Stimulated activated CD4-positive, alpha-beta T cell treated with anti-CD3 and anti-CD28 coated beads, Interleukin-12 subunit alpha, Interleukin-12 subunit beta, amount 100 ng/mL, for 48 hours (primary cell): ENCODE data around the gene PARVB.

Experiments
- DNase-seq, 3 donors: peaks; one replicate each; pipeline ENCODE4 v3.0.0-alpha.2; 2020; ENCODE audit warnings: low read depth in 2 of 3, low spot score in 1 of 3

The PARVB gene

DNA sequence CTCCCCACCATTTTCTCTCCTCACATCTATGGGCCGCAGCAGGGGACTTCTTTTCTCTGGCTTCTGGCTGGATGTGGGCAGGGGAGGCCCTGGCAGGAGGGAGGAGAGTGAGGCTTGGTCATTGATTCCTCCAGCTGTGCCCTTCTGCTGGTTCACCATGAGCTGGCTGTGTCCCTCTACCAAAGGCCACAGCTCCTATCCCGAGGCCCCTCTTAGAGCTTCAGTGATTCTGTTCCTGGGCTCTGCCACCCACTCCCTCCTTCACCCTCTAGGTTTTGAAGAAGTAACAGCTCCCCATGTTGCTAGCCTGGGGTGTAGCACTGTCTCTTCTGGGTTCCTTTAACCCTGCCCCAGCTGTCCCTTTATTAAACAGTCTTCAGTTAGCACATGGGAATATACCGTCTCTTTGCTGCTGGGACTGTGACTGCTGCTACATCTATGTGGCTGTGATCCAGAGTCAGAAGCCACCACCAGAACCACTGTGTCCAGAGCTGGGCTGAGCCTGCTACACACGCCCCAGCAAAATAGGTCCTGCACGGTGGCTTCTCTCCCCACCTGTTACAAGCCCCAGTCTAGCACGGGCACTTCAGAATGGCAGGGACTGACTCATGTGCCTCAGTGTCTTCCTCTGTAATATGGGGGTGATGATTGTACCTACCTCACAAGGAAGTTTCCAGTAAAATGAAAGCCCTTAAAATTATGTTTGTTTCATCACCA is 156.0 kb downstream of the PARVB start:
- no peak for DNase-seq

GRCh38 chr22:44180706-44181032 is 156.6 kb downstream of the PARVB start, which contains the start of gene PARVG:
Gene PARVG, plus strand, starts transcription at chr22:44180925. Its CDS starts 2,405 bp downstream, at chr22:44183330.
- DNase-seq, result peak in 2 of 3 donors; percentile 8 to 28

DNA sequence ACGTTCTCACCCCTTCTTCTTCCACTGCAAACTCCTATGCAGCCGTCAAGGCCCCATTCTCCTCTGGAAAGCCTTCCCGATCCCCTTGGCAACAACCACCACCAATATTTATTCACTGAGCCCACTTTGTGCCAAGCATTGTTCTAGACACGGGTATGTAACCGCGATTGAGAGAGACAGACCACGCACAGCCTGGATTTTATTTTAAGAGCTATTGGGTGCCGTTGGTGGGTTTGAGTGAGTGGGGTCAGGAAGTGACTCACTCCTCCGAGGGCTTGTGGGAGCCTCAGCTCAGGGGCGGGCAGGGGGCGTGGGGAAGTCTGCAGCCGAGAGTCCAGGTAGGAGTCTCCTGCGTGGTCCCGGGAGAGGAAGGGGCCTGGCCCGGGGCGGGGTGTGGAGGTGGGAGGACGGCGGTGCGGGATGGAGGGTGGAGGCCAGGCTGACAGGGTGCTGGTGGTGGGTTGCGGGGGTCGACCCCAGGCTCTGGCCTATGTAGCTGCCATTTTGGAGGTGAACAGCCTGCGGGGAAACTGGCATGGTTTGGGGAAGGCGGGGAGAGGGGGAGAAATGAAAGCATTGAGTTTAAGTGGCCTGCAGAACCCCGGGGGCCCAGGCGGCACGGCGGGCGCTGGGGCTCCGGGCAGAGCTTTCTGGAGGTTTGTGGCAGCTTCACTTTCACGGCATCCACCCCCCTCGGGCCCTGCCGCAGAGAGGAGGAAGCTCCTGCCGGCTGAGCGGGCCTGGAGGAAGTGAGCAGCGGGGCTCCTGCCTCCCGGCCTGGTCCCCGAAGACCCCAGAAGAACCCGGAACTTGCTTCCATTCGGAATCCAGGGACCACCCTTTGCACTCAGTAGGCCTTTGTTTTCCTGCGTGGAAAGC is 157.2 kb downstream of the PARVB start:
- peak in 2 of 3 donors; percentile 38 for DNase-seq

DNA sequence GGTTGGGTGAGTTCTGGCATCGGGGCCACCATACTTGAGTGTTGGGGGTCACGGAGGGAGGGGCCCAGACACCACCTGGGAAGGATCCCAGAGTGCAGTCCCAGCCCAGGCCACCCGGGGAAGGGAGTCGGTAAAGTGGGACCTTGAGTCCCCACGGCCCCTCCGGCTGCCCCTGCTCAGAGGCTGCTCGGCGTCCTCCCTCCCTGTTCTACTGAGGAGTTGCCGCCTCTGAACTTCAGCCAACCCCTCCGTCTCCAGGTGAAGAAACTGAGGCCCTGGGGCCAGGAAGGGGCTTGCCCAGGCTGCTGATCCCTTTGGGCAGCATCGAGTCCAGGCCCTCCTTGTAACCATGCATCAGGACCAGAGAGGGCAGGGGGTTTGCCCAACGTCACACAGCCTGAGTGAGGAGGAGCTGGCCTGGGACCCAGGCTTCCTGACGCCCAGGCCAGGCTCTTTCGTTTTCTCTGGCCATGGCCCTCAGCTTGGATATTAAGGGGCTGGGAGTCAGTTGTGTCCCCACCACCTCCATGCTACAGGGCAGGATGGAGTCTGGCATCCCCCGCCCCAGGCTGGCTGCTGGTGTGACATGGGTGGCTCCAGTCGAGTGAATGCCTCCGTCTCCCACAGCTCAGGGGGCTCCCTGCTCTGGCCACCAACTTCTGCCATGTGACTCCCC is 157.9 kb downstream of the PARVB start:
- peak in 1 of 3 donors; percentile 5 for DNase-seq

DNA sequence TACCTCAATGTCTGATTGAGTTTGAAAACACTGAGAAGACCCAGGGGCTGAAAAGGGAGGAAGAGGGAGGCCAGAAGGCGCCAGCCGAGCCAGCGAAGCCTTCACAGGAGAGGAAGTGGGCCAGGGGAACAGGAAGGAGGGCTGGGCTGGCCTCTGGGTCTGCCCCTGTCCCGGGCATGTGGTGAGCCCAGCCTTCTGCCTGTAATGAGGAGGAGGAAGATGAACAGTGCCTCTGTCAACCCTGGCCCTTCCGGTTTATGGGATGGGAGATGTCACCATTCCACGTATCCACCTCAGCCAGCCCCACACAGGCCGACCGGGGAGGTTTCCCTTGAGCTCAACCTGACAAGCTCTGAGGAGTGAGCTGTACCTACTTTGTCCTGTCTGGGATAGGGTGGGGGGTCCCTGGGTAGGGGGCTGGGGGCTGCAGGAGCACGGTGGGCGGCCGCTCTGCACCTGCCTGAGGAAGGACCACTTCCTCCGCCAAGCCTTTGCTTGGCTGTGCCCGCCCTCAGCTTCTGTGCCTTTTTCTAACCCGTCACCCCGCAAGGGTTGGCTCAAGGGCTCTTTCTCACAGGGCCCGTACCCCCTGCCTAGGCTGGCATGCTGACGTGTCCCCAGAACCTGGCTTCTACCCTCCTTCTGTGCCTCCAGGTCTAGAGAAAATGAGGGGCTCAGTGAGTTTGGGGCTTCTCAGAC is 158.6 kb downstream of the PARVB start:
- peak in 2 of 3 donors; percentile 28 to 35 for DNase-seq

DNA sequence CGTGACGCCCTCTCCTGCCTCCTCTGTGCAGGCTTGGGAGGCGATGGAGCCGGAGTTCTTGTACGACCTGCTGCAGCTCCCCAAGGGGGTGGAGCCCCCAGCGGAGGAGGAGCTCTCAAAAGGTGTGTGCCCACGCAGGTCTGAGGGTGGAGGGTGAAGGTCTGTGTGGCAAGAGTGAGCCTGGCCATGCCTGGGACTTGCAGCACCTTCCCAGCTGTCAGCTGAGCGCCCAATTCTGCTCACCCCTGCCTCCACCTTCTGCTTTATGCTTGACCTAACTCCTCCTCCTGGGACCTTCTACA is 159.1 kb downstream of the PARVB start:
- no peak for DNase-seq

- no peak for DNase-seq
Measured at GRCh38 chr22:44184006-44184405, 159.9 kb downstream of the PARVB start.

DNA sequence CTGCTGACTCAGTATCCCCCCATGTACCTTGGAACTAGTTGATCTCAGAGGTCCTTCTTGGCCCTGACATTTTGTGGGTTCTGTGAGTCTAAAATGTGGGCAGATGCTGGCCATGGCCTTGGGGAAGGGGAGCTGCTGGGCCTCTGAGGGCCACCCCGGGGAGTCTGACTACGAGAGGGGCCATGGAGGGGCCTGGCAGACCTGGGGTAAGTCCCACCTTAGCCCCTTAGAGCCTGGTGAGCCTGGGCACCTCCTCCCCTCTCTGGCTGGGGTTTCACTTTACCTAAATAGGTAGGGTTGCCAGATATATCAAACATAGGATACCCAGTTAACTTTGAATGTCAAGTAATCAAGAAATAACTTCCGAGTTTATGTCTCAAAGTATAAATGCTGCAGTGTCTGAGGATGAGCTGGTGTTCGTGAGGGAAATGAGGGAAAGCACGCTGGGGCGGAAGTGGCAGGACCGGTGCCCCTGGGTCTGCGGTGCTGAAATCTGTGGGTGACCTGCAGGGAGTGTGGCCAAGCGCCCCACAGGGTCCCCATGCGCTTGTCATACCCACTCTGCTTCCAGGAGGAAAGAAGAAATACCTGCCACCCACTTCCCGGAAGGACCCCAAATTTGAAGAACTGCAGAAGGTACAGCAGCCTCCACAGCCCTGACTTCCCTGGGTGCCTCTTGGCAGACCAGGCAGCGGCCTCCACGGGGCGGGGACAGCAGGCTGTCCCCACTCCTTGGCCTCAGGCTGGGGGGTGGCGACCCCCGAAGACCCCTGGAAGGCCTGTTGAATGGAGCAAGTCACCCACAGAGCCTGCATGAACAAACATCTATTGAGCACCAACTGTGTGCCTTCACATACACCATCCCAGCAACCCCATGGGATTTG is 161.4 kb downstream of the PARVB start:
- DNase-seq, result no peak

DNA sequence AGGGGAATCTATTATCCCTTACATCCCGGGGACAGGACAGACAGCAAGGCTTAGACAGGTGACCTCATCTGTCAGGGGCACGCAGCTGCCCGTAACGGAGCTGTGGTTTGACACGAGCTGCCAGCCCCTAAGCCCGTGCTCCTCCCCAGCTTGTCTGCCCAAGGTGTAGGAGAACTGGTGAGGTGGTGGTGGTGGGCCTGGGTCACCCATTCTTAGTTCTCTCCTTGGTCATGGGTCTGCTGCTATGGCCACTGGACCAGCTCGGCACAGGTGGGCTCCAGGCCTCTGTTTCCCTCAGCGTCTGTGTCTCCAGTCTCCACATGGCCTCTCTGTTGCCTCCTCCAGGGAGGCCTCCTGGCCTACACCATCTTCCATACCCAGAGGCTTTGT is 162.0 kb downstream of the PARVB start:
- no peak for DNase-seq

GRCh38 chr22:44186737-44187136 is 162.6 kb downstream of the PARVB start:
- DNase-seq, result no peak

DNA sequence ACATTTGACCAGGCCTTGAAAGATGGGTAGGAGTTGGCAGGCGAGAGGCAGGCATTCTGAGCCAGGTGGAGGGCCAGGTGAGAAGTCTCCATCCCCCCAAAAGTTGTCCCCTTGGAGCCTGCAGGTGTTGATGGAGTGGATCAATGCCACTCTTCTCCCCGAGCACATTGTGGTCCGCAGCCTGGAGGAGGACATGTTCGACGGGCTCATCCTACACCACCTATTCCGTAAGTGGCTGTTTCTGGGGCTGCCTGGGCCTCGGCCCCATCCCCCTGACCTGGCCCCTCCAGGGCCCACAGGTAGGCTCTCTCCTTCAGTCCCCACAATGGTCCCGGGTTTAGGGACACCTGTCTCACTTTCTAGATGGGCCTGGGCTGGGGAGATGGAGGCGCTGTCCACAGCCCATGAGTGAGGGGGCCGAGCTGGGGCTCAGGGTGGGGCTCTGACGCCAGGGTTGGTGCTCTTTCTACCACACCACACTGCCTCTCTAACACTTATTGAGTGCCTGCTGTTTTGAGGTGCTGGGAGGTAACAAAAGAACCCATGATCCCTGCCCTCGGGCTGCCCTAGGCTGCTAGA is 163.6 kb downstream of the PARVB start:
- no peak for DNase-seq

- no peak for DNase-seq
Measured at GRCh38 chr22:44188316-44188715, 164.2 kb downstream of the PARVB start.

- no peak for DNase-seq
Measured at GRCh38 chr22:44188986-44189630, 165.0 kb downstream of the PARVB start.

- DNase-seq, result no peak
Measured at GRCh38 chr22:44190381-44190976, 166.4 kb downstream of the PARVB start.

DNA sequence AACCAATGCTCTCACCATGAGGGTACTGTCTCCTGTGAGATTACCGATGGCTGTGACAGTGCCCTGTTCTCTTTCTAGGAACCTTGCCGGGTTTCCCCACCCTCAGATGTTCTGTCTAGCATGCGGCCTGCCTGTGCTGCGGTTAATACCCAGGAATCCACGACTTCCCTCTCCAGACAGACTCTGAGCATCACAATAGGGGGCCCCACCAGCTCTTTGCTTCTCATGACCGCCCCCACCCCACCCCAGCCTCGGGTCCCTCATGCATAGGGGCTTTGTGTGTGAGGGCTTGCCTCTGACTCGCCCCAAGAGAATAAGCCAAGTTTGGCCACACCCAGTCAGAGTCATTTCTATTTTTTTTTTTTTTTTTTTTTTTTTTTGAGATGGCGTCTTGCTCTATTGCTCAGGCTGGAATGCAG is 166.9 kb downstream of the PARVB start:
- DNase-seq, result peak in 2 of 3 donors; percentile 16 to 24

- DNase-seq, result peak; percentile 8 to 45 (median 40)
Measured at GRCh38 chr22:44192098-44192815, 168.2 kb downstream of the PARVB start.

DNA sequence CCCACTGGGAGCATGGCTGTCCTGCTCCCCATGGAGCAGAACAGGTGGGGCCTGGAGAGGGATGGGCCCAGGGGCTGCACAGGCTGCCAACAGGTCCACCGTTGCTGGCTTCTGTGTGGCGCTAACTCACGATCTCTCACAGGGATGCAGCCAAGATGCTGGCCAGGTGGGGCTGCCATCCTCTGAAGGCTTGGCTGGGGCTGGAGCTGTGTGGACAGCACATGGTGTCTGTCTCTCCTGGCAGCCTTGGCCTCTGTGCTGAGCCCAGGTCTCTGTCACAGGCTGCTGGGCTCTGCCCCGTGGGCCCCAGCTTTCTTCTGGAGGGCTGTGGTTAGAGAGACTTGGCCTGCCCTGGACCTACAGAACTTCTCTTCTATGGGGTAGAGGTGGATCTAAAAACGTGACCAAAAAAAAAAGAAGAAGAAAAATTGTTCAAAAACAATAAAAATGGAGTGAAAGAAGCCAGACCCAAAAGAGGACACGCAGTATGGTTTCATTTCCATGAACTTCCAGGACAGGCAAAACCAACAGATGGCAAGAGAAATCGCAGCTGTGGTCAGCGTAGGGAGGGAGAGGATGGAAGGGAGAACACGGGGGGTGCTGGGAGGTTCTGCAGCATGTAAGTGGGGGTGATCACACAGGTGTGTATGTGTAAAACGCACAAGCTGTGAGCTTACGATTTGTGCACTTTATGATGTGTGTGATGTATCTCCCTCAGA is 168.9 kb downstream of the PARVB start:
- no peak for DNase-seq

DNA sequence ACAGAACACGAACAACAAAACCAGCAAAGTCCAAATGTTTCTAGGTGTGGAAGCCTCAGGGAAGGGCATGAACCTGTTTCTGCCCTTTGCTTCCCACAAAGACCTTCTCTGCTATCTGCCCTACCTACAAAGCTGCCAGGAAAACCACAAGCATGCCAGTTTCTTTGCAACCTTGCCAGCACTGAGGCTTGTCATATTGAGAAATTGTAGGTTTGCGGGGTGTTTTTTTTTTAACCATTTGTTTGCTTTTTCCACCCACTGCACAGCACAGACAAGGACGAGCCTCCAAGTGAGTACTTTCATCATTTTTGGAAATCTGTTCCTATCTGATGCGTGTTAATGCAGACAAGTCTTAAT is 169.4 kb downstream of the PARVB start:
- no peak for DNase-seq
